RWPE1 (cell line): ENCODE data around the gene ROS1.

ENCODE experiments used
- CTCF ChIA-PET: fragments of 350-600 bp; sonication (Branson Sonifier 250); formaldehyde crosslinking; extraction: SDS; loops from one replicate; lab custom pipeline; 2021; lab: Yijun Ruan, JAX
- POLR2A ChIA-PET: fragments of 400-600 bp; formaldehyde crosslinking; extraction: SDS; loops from one replicate; lab custom pipeline; 2020; ENCODE audit warnings: antibody characterized with exemption; ENCODE audit not compliant: low non-redundant PET; lab: Yijun Ruan, JAX
- DNase-seq: peaks from one replicate; pipeline ENCODE4 v3.0.0; 2012; ENCODE audit warnings: low spot score
- H3K27ac ChIP-seq: fragments of 450-650 bp; 2 replicates; pipeline ENCODE4 v1.5.1; 2017
- TF ChIP-seq, protein P1 (sequence below): fragments of 450-650 bp; conservative IDR thresholded peaks from 2 replicates; pipeline ENCODE4 v1.5.1; 2017; ENCODE audit warnings: low read depth, mild to moderate bottlenecking

The ROS1 gene

DNA sequence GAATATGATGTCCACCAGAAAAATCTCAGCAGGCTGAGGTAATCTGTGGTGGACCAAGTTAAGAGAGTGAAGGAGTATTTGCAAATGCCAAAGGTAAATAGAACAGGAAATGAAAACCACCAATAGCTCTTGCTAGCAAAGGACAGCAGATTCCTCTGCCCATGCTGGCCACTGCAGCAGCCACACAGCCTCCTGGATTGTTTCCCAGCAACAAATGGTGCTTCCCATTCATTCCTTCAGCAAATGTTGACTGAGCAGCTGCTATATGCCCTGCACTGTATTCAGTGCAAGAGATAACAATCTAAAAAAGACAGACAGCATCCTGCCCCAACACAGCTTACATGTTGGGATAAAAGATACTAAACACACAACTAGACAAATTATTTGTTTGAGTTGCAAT lies 11.0 kb downstream of the ROS1 start:
- DNase-seq, result no peak
- ChIA-PET CTCF (interaction anchor here (0.6 to 1.0 kb wide), 3 partner anchors 11 to 1166 kb away, joined by 3 to 4 read pairs (median 4); no protein-coding TSS in a partner anchor), POLR2A (no interaction called here)
- H3K27ac ChIP-seq, result no peak overlapping the region
- TF ChIP-seq, protein P1, sequence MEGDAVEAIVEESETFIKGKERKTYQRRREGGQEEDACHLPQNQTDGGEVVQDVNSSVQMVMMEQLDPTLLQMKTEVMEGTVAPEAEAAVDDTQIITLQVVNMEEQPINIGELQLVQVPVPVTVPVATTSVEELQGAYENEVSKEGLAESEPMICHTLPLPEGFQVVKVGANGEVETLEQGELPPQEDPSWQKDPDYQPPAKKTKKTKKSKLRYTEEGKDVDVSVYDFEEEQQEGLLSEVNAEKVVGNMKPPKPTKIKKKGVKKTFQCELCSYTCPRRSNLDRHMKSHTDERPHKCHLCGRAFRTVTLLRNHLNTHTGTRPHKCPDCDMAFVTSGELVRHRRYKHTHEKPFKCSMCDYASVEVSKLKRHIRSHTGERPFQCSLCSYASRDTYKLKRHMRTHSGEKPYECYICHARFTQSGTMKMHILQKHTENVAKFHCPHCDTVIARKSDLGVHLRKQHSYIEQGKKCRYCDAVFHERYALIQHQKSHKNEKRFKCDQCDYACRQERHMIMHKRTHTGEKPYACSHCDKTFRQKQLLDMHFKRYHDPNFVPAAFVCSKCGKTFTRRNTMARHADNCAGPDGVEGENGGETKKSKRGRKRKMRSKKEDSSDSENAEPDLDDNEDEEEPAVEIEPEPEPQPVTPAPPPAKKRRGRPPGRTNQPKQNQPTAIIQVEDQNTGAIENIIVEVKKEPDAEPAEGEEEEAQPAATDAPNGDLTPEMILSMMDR, result no peak

DNA sequence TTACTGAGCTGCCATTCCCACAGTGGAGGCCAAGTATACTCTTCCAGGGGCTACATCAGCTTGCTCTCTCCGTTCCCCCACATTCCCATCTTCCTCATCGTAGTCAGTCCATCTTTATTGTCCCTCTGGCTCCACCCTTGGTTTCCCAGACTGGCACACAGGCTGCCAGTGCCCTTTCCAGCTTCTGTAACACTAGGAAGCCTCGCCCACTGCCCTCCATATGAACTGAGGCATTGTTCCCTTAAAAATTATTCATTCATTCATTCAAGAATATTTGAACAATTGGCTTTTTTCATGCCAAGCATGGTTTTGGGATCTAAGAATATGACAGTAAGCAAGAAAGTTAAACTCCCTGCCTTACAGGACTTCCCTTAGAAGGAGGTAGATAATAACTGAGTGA lies 14.3 kb downstream of the ROS1 start:
- POLR2A ChIA-PET, result no interaction called here
- CTCF ChIA-PET, result no interaction called here
- no peak for DNase-seq
- TF ChIP-seq, protein P1, result no peak
- no peak overlapping the region for H3K27ac ChIP-seq

DNA sequence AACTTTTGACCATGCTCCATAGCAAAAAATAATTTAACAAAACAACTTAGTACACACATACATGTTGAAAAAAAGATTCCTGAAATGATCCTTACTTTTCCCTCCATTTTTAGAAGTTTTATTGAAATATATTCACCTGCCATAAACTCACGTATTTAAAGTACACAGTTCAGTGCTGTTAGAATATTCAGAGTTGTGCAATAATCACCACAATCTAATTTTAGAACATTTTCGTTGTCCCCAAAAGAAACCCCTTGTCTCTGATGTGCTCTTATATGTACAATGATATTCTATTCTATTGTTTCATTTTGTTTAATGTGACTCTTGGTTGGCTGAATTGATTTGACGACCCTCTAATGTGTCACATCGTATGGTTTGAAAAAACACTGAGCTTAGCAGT lies 15.9 kb downstream of the ROS1 start:
- ChIA-PET CTCF (interaction anchor here (0.8 kb wide), 1 partner anchor 47 kb away, joined by 3 read pairs; no protein-coding TSS in a partner anchor), POLR2A (no interaction called here)
- no peak for DNase-seq
- TF ChIP-seq, protein P1, result no peak
- H3K27ac ChIP-seq, result no peak overlapping the region

DNA sequence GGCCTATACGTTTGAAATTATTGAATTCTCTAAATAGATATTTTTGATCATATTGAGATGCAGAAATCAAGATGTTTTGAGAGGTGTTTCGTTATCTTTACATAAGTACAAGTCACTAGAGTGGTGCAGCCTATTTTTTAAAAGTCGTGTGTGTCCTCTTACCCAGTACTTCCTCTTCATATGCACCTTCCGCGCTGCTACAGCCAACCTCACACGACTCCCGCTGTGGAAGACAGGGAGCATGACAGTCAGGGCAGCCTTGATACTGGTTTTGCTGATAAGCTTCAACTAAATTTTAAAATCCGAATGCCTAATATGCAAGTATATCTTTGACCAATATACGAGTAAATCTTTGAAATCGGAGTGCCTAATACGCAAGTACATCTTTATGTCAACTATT lies 16.3 kb downstream of the ROS1 start:
- no peak overlapping the region for H3K27ac ChIP-seq
- ChIA-PET POLR2A (no interaction called here), CTCF (no interaction called here)
- no peak for DNase-seq
- TF ChIP-seq, protein P1, result no peak

DNA sequence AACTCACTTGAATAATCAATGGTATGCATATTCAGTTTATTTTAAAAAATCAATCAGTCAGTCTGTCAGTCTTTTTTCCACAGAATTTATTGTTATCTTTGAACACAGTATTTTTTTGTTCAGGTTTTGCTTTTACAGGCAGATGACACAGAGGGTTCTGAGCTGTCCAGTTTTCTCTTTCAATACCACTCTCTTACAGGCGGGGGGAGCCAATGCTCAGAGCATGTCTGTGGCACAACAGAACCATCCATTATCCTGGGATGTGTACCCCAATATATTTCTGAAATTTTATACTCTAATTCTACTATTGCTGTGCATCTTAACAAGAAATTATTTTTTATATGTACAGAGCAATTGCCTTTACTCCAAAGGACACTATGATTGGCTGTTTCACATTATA lies 21.2 kb downstream of the ROS1 start:
- no peak overlapping the region for H3K27ac ChIP-seq
- ChIA-PET CTCF (interaction anchor here (1.0 kb wide), 1 partner anchor 10 kb away, joined by 3 read pairs; no protein-coding TSS in a partner anchor), POLR2A (no interaction called here)
- no peak for DNase-seq
- TF ChIP-seq, protein P1, result no peak; the same call in 1 of the 2 replicates

DNA sequence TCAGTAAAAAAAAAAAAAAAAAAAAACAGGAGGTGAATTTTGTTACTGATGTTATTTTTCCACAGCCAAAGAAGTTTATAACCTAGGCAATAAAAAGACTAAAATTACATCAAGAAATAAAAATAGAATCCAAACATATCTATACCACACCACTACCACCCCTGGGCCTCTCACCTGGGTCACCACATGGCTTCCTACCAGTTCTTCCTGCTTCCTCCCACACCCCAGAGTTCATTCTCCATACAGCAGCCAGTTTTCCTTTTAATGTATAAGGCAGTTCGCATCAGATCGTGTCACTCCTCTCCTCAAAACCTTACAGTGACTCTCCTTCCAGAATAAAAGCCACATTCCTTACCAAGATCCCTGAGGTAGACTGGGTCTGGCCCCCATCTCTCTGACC lies 23.9 kb downstream of the ROS1 start:
- CTCF ChIA-PET, result no interaction called here
- H3K27ac ChIP-seq, result no peak overlapping the region
- TF ChIP-seq, protein P1, result no peak
- POLR2A ChIA-PET, result no interaction called here
- no peak for DNase-seq
